OCI-LY1 (cell line): ENCODE measurements around the gene TMEM213.

Experiments
- H2AFZ ChIP-seq: fragments of 200-600 bp; sonication (generic), shearing (Covaris generic); 2 replicates; pipeline ENCODE4 v1.6.0; 2014; ENCODE audit warnings: antibody characterized with exemption, mild to moderate bottlenecking, low read length
- H3F3A ChIP-seq: fragments of 200-600 bp; sonication (generic), shearing (Covaris generic); 2 replicates; pipeline ENCODE4 v1.6.0; 2014; ENCODE audit warnings: mild to moderate bottlenecking, antibody characterized with exemption, low read length, moderate library complexity; ENCODE audit not compliant: insufficient read depth
- H3K27ac ChIP-seq: fragments of 200-600 bp; sonication (generic); 2 replicates; pipeline ENCODE4 v1.5.1; 2014; ENCODE audit warnings: low read length, mixed run types, mild to moderate bottlenecking, low read depth; ENCODE audit not compliant: poor library complexity, severe bottlenecking
- H3K27me3 ChIP-seq: fragments of 200-600 bp; sonication (generic); 2 replicates; pipeline ENCODE4 v1.6.0; 2014; ENCODE audit warnings: antibody characterized with exemption, mild to moderate bottlenecking, low read length, moderate library complexity; ENCODE audit not compliant: insufficient read depth
- H3K36me3 ChIP-seq: fragments of 200-600 bp; sonication (generic); 2 replicates; pipeline ENCODE4 v1.6.1; 2014; ENCODE audit warnings: mild to moderate bottlenecking, antibody characterized with exemption, low read length, moderate library complexity, mixed read lengths; ENCODE audit not compliant: insufficient read depth
- H3K4me1 ChIP-seq: fragments of 200-600 bp; sonication (generic); 2 replicates; pipeline ENCODE4 v1.5.1; 2014; ENCODE audit warnings: mild to moderate bottlenecking, low read length, moderate library complexity; ENCODE audit not compliant: insufficient read depth, severe bottlenecking
- H3K4me2 ChIP-seq: fragments of 200-600 bp; sonication (generic), shearing (Covaris generic); 2 replicates; pipeline ENCODE4 v1.6.1; 2014; ENCODE audit warnings: low read length
- H3K4me3 ChIP-seq: fragments of 200-600 bp; sonication (generic); 2 replicates; pipeline ENCODE4 v1.5.1; 2014; ENCODE audit warnings: low read length, low read depth, mild to moderate bottlenecking, mixed read lengths; ENCODE audit not compliant: poor library complexity, severe bottlenecking
- H3K79me2 ChIP-seq: fragments of 200-600 bp; shearing (Covaris generic); 2 replicates; pipeline ENCODE4 v1.6.1; 2016; ENCODE audit warnings: mixed run types, low read length, mixed read lengths; ENCODE audit not compliant: insufficient read depth
- H3K9ac ChIP-seq: fragments of 200-600 bp; sonication (generic), shearing (Covaris generic); 2 replicates; pipeline ENCODE4 v1.6.1; 2014; ENCODE audit warnings: mild to moderate bottlenecking, low read length, mixed read lengths
- H3K9me2 ChIP-seq: fragments of 200-600 bp; sonication (generic), shearing (Covaris generic); 2 replicates; pipeline ENCODE4 v1.6.1; 2014; ENCODE audit warnings: low read depth, mild to moderate bottlenecking, low read length, mixed read lengths
- H3K9me3 ChIP-seq: fragments of 200-600 bp; shearing (Covaris generic); 2 replicates; pipeline ENCODE4 v1.6.1; 2014; ENCODE audit warnings: low read length, mixed read lengths
- H4K20me1 ChIP-seq: fragments of 200-600 bp; sonication (generic), shearing (Covaris generic); 2 replicates; pipeline ENCODE4 v1.6.0; 2016; ENCODE audit warnings: mild to moderate bottlenecking, low read length; ENCODE audit not compliant: insufficient read depth
- EZH2 ChIP-seq: fragments of 200-600 bp; sonication (generic), shearing (Covaris generic); IDR thresholded peaks from 2 replicates; pipeline ENCODE4 v1.8.0; 2017; ENCODE audit warnings: borderline replicate concordance, mixed run types, mild to moderate bottlenecking, antibody characterized with exemption, low read length, moderate library complexity, mixed read lengths
- TF ChIP-seq, protein P1 (sequence below): fragments of 200-600 bp; sonication (generic), shearing (Covaris generic); IDR thresholded peaks from 2 replicates; pipeline ENCODE4 v1.5.1; 2017; ENCODE audit warnings: mild to moderate bottlenecking, antibody characterized with exemption, low read length, moderate library complexity, mixed read lengths

Gene TMEM213

GRCh38 chr7:138756591-138757242 is 41.1 kb upstream of the TMEM213 start:
- TF ChIP-seq, protein P1, sequence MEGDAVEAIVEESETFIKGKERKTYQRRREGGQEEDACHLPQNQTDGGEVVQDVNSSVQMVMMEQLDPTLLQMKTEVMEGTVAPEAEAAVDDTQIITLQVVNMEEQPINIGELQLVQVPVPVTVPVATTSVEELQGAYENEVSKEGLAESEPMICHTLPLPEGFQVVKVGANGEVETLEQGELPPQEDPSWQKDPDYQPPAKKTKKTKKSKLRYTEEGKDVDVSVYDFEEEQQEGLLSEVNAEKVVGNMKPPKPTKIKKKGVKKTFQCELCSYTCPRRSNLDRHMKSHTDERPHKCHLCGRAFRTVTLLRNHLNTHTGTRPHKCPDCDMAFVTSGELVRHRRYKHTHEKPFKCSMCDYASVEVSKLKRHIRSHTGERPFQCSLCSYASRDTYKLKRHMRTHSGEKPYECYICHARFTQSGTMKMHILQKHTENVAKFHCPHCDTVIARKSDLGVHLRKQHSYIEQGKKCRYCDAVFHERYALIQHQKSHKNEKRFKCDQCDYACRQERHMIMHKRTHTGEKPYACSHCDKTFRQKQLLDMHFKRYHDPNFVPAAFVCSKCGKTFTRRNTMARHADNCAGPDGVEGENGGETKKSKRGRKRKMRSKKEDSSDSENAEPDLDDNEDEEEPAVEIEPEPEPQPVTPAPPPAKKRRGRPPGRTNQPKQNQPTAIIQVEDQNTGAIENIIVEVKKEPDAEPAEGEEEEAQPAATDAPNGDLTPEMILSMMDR, result no peak
- TF ChIP-seq EZH2, result no peak
- Histone ChIP-seq H3K36me3 (no peaks in the 10 kb centered on the region), H3K4me2 (no peak overlapping the region), H3K4me3 (no peak overlapping the region), H3K79me2 (no peaks in the 10 kb centered on the region), H3F3A (no peaks in the 10 kb centered on the region), H3K9me3 (no peaks in the 10 kb centered on the region), H3K9me2 (no peaks in the 10 kb centered on the region), H3K27ac (no peak overlapping the region), H3K27me3 (0 out of 2 replicates have a peak, but pooled peaks cover under 1% of the 10 kb centered on the region), H4K20me1 (no peaks in the 10 kb centered on the region), H2AFZ (no peak overlapping the region), H3K4me1 (no peaks in the 10 kb centered on the region), H3K9ac (no peak overlapping the region)

GRCh38 chr7:138768241-138768640 is 29.6 kb upstream of the TMEM213 start:
- no peak overlapping the region for H3K9ac ChIP-seq
- no peak overlapping the region for H2AFZ ChIP-seq
- no peaks in the 10 kb centered on the region for H3K9me2 ChIP-seq
- H3K9me3 ChIP-seq, result no peaks in the 10 kb centered on the region
- no peaks in the 10 kb centered on the region for H3K36me3 ChIP-seq
- no peaks in the 10 kb centered on the region for H3F3A ChIP-seq
- H3K4me3 ChIP-seq, result no peak overlapping the region
- TF ChIP-seq, protein P1, result no peak
- TF ChIP-seq EZH2, result no peak
- no peak overlapping the region for H3K27ac ChIP-seq
- no peaks in the 10 kb centered on the region for H3K79me2 ChIP-seq
- no peaks in the 10 kb centered on the region for H4K20me1 ChIP-seq
- H3K4me1 ChIP-seq, result no peaks in the 10 kb centered on the region
- no peak overlapping the region for H3K4me2 ChIP-seq
- no peaks in the 10 kb centered on the region; the same call in 1 of the 2 replicates for H3K27me3 ChIP-seq

DNA sequence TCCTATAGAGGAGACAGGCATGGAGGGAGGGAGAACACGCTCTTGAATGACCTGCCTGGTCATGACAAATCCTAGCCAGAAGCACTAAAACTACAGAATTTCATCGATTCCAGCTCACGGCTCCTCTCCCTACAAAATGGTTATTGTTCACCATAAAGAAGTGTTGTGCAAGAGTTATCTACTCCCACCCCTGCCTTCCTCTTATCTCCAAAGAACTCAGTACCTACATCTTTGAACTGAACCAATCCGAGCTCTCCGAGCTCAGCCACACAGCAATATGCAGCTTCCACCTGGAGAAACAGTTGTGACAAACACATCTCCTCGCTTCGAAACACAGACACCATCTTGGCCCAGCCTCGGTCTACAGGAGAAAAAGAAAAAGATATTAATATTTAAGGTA is 26.9 kb upstream of the TMEM213 start:
- H3K9me2 ChIP-seq, result no peaks in the 10 kb centered on the region
- no peaks in the 10 kb centered on the region for H4K20me1 ChIP-seq
- H3K4me3 ChIP-seq, result no peak overlapping the region
- H3K4me1 ChIP-seq, result no peaks in the 10 kb centered on the region
- H3K27me3 ChIP-seq, result peaks cover 3% of the 10 kb centered on the region
- no peak overlapping the region for H2AFZ ChIP-seq
- no peak for TF ChIP-seq EZH2
- TF ChIP-seq, protein P1, result no peak
- H3K4me2 ChIP-seq, result no peak overlapping the region
- H3K9ac ChIP-seq, result no peak overlapping the region
- H3F3A ChIP-seq, result no peaks in the 10 kb centered on the region
- no peaks in the 10 kb centered on the region for H3K36me3 ChIP-seq
- no peak overlapping the region for H3K27ac ChIP-seq
- no peaks in the 10 kb centered on the region for H3K9me3 ChIP-seq
- H3K79me2 ChIP-seq, result no peaks in the 10 kb centered on the region
